T-helper 1 cell treated with Interleukin-12 subunit alpha and Interleukin-12 subunit beta and Interleukin-4 antibody, amounts not matched to agents 30 ng/mL and 1 ng/mL, for 36 hours (primary cell): ENCODE results near the gene CBX2. TPM values are rescaled to one million over a fixed set of nuclear protein-coding genes. Genes with fewer than 3 reads are reported as not detected.
"Not testable (repeated sequence)": the region's sequence is repeated elsewhere in the genome, so short reads cannot be mapped to it uniquely, and the experiment has no call there.

ENCODE experiments used
- intact Hi-C: fragments of 100-400 bp; cut with micrococcal nuclease; formaldehyde crosslinking; loops from one replicate; pipeline ENCODE4 v1.15.1; 2024
- total RNA-seq: library from RNA; stranded (reverse); gene quantifications from 2 replicates; pipeline ENCODE4 v1.2.3, GENCODE V29; 2022

The CBX2 gene
- total RNA-seq, 1 donor from 2014 or later, result 2.5 TPM

GRCh38 chr17:79769570-79770506 is 8.1 kb upstream of the CBX2 start:
- intact Hi-C loops, result no loop called here

DNA sequence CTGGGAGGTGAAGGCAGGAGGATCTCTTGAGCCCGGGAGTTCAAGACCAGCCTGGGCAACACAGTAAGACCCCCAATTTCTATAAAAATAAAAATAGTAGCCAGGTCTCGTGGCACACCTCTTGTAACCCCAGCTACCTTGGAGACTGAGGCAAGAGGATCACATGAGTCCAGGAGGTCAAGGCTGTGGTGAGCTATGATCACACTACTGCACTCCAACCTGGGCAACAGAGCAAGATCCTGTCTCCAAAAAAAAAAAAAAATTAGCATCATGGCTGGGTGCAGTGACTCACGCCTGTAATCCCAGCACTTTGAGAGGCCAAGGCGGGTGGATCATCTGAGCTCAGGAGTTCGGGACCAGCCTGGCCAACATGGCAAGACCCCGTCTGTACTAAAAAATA is 6.7 kb upstream of the CBX2 start:
- intact Hi-C loops, result no loop called here

DNA sequence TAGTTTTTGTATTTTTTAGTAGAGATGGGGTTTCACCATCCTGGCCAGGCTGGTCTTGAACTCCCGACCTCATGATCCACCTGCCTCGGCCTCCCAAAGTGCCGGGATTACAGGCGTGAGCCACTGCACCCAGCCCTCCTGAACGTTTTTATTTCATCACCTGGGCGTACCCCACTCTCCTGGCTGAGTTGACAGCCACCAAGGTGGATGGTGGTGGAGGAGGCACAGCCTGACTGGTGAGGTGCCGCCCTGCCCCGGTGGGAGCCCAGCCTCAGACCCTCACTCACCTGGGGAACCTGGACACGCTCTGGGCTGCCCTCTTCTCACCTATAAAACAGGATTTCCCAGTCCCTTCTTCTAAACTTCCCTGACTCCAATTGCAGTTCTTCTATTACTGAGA is 5.2 kb upstream of the CBX2 start:
- intact Hi-C loops, result not testable (repeated sequence)

- intact Hi-C loops, result no loop called here
Measured at GRCh38 chr17:79774561-79774975, 3.4 kb upstream of the CBX2 start.

- intact Hi-C loops, result no loop called here
Measured at GRCh38 chr17:79775632-79776031, 2.3 kb upstream of the CBX2 start.

DNA sequence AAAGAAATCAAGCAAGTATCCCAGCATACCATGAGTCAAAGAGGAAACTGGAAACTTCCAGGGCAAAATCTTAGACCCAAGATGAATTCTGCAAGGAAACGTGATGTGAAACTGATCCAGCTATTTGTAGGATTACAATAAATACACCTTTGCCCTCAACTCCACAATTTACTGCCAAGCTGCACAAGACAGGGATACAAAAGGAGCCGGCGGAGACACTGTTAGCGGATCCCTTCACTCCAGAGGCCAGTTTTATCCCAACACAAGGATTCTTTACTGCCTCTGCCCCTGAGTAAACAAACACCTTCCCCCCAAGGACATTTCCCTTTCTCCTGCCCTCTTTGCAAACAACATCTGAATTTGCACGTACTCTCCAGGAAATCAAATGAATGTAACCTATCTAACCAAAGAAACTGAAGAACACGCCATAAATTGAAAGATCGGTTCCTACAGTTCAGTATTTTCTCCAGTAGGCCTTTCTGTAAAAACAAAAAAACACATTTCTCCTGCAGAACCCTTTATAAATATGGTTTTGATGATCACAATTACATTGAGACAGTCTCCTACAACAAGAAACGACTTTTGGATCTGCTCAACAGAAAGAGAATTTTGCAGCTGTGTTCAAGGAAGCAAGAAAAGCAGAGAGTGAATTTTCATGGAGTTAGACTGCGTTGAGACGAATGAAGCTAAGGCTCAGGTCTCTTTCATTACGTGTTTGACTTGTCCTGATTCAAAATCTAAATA is 1.4 kb upstream of the CBX2 start:
- intact Hi-C loops, result loop anchor here (1.0 kb wide), 1 partner anchor 30 kb away; no protein-coding TSS in a partner anchor

DNA sequence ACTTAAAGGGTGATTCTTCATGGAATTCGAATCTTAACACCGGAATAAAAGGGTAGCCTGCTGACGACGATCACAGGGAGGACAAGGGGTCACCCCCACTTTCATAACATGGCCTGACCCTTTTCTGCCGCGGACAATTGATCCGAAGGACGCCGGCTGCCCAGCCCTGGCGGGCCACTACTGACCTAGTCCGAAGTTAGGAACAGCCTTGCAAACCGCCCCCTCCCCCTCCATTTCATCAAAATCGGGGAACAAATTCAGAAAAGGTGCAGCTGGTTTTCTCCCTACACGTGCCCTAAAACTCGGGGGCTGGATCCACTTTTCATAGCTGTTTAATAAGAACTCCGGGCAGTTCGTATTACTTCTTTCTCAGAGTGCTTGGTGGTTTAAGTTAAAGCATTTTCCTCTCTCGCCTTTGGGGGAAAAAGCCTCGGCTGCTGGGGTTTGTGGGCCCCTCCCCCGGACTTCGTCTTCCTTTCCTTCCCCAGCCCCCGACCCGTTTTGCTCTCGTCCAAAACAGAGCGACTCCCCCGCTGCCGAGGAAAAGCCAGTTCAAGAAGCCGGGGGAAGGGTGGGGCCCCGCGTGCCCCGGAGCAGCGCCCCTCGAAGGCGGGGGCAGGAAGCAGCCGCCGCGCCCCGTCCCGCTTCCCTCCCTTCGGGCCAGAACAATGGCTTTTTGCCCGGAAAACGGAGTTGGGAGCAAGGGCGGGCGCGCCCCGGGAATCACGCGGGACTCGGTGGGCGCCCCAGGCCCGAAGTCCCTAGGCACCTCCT is 641 bp upstream of the CBX2 start:
- intact Hi-C loops, result loop anchor here (1.0 kb wide), 1 partner anchor 31 kb away; no protein-coding TSS in a partner anchor

GRCh38 chr17:79778504-79779083 is 646 bp downstream of the CBX2 start:
- intact Hi-C loops, result loop anchor here (2.0 kb wide), 1 partner anchor 18 kb away; the partner anchor contains the start of gene CBX8

DNA sequence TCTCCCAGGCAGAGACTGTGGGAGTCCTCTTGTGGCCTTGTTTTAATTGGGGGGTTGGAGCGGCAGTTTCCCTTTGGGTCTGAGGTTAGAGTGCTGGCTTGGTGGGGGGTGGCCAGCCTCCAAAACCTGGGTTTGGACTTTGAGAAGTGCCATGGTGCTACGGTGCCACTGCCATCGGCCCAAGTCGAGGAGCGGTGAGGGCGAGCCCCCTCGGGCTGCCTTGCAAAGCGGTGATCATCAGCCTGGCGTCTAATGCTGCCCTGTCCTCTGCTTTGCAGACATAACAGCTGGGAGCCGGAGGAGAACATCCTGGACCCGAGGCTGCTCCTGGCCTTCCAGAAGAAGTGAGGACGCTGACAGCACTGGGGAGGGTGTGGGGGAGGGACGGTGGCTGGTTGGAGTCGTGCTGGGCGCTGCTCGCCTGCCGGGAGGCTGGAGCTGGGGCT is 1.2 kb downstream of the CBX2 start:
- intact Hi-C loops, result loop anchor here (2.0 kb wide), 1 partner anchor 18 kb away; the partner anchor contains the start of gene CBX8

DNA sequence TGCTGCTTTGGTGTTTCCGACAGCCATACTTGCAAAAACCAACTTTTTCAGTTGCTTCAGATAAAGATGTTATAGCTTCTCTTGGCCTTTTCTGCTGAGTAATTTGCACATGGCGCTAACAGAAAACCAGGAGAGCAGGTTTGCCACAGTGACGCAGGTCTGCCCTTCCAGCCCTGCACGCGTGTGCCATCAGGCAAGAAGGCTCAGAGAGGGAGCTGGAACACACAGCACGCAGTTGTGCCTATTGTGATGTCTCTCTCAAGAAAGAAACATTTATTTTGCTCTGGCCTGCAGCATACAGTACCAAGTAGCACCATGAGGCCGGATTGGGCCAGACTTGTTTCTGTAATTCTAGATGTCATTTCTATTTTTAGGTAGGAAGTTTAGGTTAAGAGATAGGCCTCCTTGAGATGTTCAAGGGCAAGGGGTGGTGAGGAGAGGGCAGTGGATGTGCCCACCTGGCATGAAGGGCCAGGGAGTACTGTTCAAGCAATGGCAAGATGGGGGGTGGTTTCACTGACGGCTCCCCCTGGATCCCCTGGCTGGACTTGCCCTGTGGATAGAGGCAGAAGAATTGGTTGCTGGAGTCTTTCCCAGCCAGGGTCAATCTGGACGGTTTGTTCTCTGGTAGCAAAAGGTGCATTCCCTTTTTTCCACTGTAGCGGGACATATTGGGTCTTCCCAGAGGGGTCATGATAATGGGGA is 1.9 kb downstream of the CBX2 start:
- intact Hi-C loops, result loop anchor here (2.0 kb wide), 1 partner anchor 17 kb away; the partner anchor contains the start of gene CBX8

DNA sequence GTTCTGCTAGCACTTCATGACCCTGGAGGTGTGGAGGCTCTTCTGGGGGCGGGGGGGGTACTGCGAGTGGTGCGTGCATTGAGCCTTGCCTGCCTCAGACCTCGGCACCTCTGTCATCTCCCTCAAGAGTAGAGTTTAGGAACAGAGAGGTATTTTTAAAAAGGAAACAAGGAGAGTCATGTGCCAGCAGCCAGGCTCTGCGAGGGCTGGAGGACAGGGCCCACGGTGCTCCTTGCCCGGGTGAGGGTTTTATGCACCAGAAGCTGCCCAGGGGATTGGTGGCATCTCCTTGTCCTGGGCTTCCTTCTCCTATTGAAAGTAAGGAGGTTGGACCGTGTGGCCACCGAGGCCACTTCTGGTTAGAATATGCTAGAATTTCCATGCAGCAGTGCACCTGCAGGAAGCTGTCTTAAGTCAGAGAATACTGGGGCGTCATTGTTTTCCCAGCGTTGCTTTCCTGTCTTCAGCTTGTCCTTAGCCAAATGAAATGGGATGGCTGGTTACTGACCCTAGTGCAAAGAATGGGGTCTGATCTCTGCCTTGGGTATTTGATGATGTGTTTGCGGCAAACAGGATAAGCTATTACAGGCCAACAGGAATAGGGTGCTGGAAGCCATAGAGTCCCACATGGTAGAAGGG is 3.2 kb downstream of the CBX2 start:
- intact Hi-C loops, result no loop called here

DNA sequence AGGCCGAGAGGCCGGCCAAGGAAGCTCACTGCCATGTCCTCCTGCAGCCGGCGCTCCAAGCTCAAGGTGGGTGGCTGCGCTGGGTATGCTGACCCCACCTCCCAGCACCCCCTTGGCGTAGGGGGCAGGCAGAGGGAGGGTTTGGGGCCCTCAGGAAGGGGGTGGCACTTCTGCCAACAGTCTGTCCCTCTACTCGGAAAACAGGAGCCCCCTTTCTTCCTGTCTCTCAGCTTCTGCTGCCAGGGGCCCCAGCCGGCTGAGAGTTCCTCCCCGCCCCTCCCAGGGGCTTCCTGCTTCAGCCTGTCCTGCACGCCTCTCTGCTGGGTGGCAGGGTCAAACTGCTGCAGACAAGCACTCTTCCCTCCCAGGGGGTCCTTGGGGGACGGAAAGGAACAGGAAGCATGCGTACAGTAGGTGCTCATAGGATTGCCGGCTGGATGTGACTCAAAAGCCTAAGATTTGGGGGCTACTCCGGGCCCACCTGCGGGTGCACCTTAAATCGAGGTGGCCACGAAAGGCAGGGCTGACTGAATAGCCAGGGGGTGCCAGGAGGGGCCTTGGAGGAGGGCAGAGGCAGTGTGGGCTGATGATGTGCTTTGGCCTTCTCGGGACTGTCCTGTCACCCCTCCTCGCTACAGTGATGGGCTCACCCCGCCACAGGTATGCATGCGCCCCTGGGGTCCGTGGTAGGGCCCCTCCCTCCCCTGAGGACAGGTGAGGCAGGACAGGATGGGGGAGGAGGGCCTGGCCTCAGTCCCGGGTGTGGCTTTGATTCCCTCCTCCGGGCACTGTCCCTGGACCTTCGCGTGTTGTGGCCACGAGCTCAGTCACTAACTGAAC is 4.0 kb downstream of the CBX2 start:
- intact Hi-C loops, result no loop called here

DNA sequence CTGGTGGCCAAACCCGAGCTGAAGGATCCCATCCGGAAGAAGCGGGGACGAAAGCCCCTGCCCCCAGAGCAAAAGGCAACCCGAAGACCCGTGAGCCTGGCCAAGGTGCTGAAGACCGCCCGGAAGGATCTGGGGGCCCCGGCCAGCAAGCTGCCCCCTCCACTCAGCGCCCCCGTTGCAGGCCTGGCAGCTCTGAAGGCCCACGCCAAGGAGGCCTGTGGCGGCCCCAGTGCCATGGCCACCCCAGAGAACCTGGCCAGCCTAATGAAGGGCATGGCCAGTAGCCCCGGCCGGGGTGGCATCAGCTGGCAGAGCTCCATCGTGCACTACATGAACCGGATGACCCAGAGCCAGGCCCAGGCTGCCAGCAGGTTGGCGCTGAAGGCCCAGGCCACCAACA is 5.9 kb downstream of the CBX2 start:
- intact Hi-C loops, result no loop called here

DNA sequence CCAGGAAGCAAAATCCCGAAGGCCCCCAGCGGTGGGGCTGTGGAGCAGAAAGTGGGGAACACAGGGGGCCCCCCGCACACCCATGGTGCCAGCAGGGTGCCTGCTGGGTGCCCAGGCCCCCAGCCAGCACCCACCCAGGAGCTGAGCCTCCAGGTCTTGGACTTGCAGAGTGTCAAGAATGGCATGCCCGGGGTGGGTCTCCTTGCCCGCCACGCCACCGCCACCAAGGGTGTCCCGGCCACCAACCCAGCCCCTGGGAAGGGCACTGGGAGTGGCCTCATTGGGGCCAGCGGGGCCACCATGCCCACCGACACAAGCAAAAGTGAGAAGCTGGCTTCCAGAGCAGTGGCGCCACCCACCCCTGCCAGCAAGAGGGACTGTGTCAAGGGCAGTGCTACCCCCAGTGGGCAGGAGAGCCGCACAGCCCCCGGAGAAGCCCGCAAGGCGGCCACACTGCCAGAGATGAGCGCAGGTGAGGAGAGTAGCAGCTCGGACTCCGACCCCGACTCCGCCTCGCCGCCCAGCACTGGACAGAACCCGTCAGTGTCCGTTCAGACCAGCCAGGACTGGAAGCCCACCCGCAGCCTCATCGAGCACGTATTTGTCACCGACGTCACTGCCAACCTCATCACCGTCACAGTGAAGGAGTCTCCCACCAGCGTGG is 6.5 kb downstream of the CBX2 start:
- intact Hi-C loops, result no loop called here

- intact Hi-C loops, result no loop called here
Measured at GRCh38 chr17:79785017-79785899, 7.3 kb downstream of the CBX2 start.

DNA sequence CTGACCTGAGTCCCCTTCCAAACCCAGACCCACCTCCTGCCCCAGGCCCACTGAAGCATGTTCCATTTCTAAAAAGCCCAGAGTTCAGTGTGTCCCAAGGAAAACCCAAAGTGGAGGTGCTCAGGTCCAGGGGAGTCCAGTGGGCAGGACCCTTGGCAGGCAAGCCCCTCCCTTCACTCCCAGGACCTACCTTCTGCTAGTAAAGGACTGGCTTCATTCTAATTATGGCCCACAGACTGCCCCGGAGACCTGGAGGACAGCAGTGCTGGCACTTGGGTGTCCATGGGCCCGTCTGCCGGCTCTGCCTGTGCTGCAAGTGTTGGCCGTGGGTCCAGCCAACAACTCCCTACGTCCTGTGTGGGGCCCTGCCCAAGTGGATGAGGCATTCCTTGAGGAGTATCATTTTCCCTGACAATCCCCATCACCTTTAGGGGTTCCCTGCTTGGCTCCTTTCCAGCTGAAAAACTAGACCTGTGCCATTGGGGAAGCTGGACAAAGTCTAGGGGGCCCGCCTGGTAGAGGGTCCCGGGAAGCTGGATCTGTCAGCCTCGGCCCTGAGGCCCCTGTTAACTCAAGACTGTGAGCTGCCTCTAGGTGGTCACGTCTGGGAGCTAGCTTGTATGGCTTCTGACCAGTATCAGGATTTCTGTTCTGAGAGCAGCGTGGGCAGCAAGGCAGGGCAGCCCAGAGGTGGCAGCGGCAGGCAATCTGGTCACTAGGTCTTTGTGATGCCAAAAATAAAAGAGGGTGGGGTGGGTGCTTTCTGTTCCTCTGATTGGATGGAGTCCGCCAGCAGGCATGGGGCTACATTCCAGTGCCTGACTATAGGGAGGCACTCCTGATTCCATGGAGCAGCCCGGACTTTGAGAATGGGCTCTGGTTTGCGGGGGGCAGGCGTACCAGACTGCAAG is 8.2 kb downstream of the CBX2 start:
- intact Hi-C loops, result no loop called here
